Activated CD4-positive, alpha-beta T cell treated with anti-CD3 and anti-CD28 coated beads, Interleukin-2, amount 50 U/mL, for 4 hours (primary cell): ENCODE data around the gene ESF1.

Experiments
- DNase-seq, 2 experiments: peaks; one replicate each; pipeline ENCODE4 v3.0.0-alpha.2; 2020

ESF1 gene

DNA sequence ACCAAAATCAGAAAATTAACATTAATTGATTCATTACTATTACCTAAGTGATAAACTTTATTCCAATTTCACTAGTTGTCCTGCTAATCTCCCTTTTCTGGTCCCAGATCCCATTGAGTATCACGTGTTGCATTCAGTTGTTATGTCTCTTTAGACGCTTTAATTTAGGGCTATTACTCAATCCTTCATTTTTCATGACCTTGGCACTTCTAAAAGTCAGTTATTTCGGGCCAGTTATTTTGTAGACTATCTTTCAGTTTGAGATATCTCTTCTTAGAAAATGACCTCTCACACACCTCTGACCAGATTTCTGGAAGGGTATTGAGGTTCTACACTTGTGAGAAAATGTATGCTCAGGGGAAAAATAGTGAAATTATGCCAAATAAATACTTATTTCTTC is 112.0 kb downstream of the ESF1 start:
- DNase-seq, result no peak

DNA sequence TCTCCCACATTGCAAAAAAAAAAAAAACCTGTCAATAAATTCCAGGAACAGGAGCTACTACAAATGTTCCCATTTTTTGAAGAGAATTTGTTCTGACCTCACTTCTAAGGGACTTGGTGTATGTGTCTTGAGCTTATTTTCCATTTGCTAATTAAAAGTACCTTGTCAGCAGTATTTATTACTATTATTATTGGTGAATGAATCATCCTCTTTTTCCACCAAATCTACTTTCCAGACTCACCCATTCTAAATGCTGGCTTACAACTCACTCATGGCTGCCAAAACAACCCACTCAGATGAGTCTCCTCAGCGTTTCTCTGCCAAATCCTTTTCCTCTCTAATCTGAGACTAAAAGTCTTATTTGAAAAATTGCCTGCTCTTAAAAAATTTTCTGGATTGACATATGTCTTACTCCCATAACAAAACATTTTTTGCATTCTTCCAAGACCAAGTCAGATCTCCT is 112.8 kb downstream of the ESF1 start:
- DNase-seq, result no peak

DNA sequence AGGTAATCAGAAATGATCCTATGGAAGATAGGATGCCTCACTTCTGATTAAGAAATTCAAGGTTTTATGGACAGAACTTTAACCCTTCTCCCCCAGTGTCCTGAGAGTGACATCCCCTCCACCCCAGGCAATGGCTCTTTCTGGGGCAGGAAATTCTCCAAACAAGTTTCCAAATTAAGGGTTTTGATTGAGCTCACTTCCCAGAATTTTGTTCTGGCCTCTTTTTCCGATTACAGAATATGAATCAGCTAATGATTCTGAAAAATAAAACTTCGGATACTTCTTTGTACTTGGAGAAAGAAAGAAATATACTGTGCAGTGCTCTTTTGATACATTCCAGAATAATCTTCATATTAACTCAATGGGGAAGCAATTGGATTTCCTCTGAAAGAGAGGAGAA is 113.2 kb downstream of the ESF1 start:
- no peak for DNase-seq

DNA sequence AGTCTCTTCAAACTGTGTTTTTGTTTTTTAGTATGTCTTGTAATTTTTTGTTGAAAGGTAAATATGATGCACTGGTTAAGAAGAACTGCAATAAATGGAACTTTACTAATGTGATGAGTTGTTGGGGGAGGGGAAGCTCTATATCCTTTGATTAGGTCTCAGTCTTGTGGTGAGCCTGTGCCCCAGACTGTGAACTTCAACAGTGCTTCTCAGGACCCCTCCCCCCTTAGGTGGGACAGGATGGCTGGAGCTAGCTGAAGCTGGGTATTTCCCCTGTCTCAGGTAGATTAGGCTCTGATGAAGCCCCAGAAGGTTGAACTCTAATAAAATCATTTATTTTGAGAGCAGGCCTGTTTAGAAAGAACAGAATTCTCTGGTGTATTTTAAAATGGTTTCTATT is 114.6 kb downstream of the ESF1 start:
- DNase-seq, result no peak

DNA sequence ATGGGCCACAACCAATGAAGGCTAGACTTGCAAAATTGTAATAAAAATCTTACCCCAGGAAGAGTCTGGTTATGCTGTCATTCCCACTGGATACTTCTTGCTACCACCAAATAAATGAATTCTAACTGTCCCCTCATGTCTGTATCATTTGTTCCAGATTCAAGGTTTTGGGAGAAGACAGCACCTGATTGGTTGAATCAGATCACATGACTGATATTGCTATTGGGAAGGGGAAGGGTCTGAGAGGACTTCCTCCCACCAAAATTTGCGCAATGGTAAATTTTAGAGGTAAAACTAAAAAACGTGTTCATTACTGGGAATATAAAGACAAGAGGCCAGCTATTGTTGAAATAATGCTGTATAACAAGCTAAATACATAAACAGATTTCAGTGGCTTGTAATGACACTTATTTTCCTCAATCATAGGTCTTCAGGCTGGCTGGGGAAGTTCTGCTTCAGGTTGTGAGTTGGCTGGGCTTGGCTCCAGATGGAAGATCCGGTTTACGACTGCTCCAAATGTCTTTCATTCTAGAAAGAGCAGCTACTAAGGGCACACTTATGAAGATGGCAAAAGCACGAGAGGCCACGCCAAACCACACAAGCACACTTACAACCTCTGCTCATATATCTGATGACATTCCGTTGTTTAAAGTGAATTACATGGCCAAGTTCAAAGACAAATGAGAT is 118.9 kb downstream of the ESF1 start:
- DNase-seq, result no peak
